Natural killer cell (primary cell): ENCODE measurements around the gene TMEM53. TPM values are rescaled to one million over a fixed set of nuclear protein-coding genes. Genes with fewer than 3 reads are reported as not detected.
"Not testable (repeated sequence)": the region's sequence is repeated elsewhere in the genome, so short reads cannot be mapped to it uniquely, and the experiment has no call there.

Source experiments
- ATAC-seq, 3 donors: fragments of 150-1000 bp in 2 of 3; fragments of 200-7000 bp in 1 of 3; cut with Tn5 transposase; 1 replicate in 1 of 3; 2 replicates in 2 of 3; pipeline ENCODE4 v1.10.0; 2021; ENCODE audit warnings: mild to moderate bottlenecking in 2 of 3, moderate library complexity in 2 of 3
- DNase-seq, 2 donors: peaks; one replicate each; pipeline versions ENCODE4 v3.0.0 to v3.0.0-alpha.2; 2013 to 2021; ENCODE audit warnings: mixed read lengths in 1 of 2
- H3K27ac ChIP-seq: one replicate; pipeline ENCODE4 v1.5.1; 2013; ENCODE audit warnings: mild to moderate bottlenecking, low read length
- H3K27me3 ChIP-seq: one replicate; pipeline ENCODE4 v1.6.1; 2013; ENCODE audit warnings: low read length; ENCODE audit not compliant: control insufficient read depth, insufficient read depth
- H3K36me3 ChIP-seq: one replicate; pipeline ENCODE4 v1.6.1; 2013; ENCODE audit warnings: low read length; ENCODE audit not compliant: control insufficient read depth, insufficient read depth
- H3K4me1 ChIP-seq: one replicate; pipeline ENCODE4 v1.6.1; 2013; ENCODE audit warnings: low read length; ENCODE audit not compliant: control insufficient read depth, insufficient read depth
- H3K4me3 ChIP-seq: one replicate; pipeline ENCODE4 v1.5.1; 2013; ENCODE audit warnings: low read length
- H3K9me3 ChIP-seq: one replicate; pipeline ENCODE4 v1.6.1; 2013; ENCODE audit warnings: low read length; ENCODE audit not compliant: control insufficient read depth, insufficient read depth
- H3K27ac Mint-ChIP-seq, 2 donors: one replicate each; pipeline ENCODE4 v1.8.0; 2022; ENCODE audit warnings: mild to moderate bottlenecking in 2 of 2, mixed read lengths in 2 of 2, moderate library complexity in 1 of 2
- H3K27me3 Mint-ChIP-seq, 2 donors: one replicate each; pipeline ENCODE4 v1.8.0; 2022; ENCODE audit warnings: low read depth in 2 of 2, mixed read lengths in 2 of 2
- H3K36me3 Mint-ChIP-seq: one replicate; pipeline ENCODE4 v1.8.0; 2022; ENCODE audit warnings: mixed read lengths
- H3K4me1 Mint-ChIP-seq, 2 donors: one replicate each; pipeline ENCODE4 v1.8.0; 2022; ENCODE audit warnings: mixed read lengths in 2 of 2
- H3K4me3 Mint-ChIP-seq: one replicate; pipeline ENCODE4 v1.8.0; 2022; ENCODE audit warnings: mild to moderate bottlenecking, moderate library complexity, mixed read lengths
- H3K9me3 Mint-ChIP-seq, 2 donors: one replicate each; pipeline ENCODE4 v1.8.0; 2022; ENCODE audit warnings: mixed read lengths in 2 of 2
- WGBS: methylation state at CpG from one replicate; pipeline ENCODE4 v1.1.7; 2013; ENCODE audit warnings: missing lambda C conversion rate; ENCODE audit not compliant: insufficient coverage; 5-methylcytosine and 5-hydroxymethylcytosine counted together
- intact Hi-C: fragments of 100-400 bp; cut with micrococcal nuclease; formaldehyde crosslinking; loops from one replicate; pipeline ENCODE4 v1.14.2; 2022
- total RNA-seq, 4 donors: library from RNA; stranded (reverse); fragments of 120-200 nt in 1 of 4; gene quantifications; one replicate each; pipeline versions ENCODE4 v1.2.3 to v1.2.4, GENCODE V29; 2013 to 2022
- TF ChIP-seq, protein P1 (sequence below): fragments of 200-600 bp; IDR thresholded peaks from one replicate; pipeline ENCODE4 v1.8.0; 2022; ENCODE audit warnings: antibody characterized with exemption

The TMEM53 gene
- total RNA-seq, 3 donors from 2014 or later (not counting 1 experiment from before 2014, with no cell fraction given) = 2.2 to 3.8 (median 3.3) TPM

DNA sequence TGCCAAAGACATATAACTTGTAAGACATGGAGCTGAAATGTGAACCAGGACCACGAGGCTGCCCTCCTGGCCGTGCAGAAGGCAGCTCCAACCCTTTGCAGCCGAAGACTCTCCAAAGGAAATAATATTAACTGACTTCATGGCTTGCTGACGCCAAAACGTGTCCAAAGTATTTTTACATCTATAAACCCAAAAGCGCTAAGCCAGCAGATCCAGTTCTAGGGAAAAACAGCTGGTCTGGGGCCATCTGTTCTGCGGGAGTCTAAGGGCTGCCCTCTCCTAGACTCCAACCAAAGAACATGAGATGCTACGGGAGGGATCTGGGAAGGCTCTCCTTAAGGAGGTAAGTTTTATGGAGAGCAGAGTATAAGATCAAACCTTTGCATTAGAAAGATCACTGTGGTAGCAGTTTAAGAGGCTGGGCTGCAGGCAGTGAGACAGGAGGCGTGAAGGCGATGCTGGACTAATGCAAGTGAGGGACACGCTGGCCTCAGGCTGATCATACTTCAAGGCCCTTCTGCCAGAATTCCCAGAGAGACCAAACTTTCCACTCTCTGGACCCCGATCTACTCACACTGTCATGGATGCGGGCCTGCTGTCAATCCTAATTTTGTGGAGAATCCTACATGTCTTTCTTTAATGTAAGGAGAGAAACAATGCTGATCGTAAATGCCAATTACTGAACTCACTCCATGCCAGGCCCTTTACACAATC, 1.2 kb downstream of the TMEM53 start:
- no peak for DNase-seq
- 90% methylated on average over 13 of the region's 14 CpGs for WGBS
- peak overlapping the region; percentile 94 for H3K4me3 ChIP-seq

DNA sequence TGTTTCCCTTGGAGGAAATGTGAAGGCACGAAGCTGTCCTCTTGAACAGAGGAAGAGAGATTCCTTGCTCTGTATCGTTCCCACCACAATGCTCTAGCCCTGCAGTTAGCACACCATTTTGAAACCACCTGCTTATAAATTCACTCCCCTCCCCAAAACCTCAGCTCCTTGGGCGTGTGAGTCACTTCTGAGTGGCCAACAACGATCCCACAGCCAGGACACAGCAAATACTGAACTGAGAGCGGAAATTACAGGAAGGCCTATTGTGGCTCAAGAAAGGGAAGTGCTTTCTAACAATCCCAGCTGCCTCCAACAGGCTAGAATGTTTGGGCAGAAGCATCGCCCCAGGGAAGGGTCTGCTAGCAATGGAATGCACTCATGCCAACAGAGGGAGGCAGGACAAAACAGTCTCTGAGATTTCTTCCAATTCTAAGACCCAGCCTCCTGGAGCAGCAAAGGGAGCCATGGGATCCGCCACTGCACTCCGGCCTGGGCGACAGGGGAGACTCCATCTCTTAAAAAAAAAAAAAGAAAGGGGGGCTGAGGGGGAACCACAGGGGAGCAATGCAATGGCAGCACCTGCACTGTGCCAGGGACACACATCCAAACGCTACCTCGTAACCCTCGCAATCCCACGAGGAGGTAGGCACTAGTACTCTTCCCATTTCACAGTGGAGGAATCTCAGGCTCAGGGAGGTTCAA, 1.9 kb downstream of the TMEM53 start:
- no peaks in the 10 kb centered on the region for H3K36me3 ChIP-seq
- intact Hi-C loops = loop anchor here (5.0 kb wide), 1 partner anchor 40 kb away; no protein-coding TSS in a partner anchor
- peaks cover 32% of the 10 kb centered on the region for H3K4me1 ChIP-seq
- TF ChIP-seq, protein P1, sequence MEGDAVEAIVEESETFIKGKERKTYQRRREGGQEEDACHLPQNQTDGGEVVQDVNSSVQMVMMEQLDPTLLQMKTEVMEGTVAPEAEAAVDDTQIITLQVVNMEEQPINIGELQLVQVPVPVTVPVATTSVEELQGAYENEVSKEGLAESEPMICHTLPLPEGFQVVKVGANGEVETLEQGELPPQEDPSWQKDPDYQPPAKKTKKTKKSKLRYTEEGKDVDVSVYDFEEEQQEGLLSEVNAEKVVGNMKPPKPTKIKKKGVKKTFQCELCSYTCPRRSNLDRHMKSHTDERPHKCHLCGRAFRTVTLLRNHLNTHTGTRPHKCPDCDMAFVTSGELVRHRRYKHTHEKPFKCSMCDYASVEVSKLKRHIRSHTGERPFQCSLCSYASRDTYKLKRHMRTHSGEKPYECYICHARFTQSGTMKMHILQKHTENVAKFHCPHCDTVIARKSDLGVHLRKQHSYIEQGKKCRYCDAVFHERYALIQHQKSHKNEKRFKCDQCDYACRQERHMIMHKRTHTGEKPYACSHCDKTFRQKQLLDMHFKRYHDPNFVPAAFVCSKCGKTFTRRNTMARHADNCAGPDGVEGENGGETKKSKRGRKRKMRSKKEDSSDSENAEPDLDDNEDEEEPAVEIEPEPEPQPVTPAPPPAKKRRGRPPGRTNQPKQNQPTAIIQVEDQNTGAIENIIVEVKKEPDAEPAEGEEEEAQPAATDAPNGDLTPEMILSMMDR = no peak
- WGBS = 52% methylated on average over 13 of the region's 13 CpGs
- peak overlapping the region; percentile 94 for H3K4me3 Mint-ChIP-seq
- H3K27ac Mint-ChIP-seq = peak overlapping the region; percentile 3 to 88
- no peaks in the 10 kb centered on the region for H3K27me3 Mint-ChIP-seq
- no peaks in the 10 kb centered on the region for H3K9me3 Mint-ChIP-seq
- DNase-seq (peak in 1 of 2 donors; percentile 21), ATAC-seq (no peak)
- H3K4me1 Mint-ChIP-seq = peaks cover 28 to 29% of the 10 kb centered on the region in 2 donors
- H3K9me3 ChIP-seq = no peaks in the 10 kb centered on the region
- H3K27ac ChIP-seq = peak overlapping the region; percentile 49
- no peak overlapping the region for H3K4me3 ChIP-seq
- no peaks in the 10 kb centered on the region for H3K27me3 ChIP-seq
- no peaks in the 10 kb centered on the region for H3K36me3 Mint-ChIP-seq

More for the DNA sequence above, 1.2 kb downstream of the TMEM53 start:
- peaks cover 37% of the 10 kb centered on the region for H3K4me1 ChIP-seq
- peak overlapping the region; percentile 94 for H3K27ac ChIP-seq
- no peaks in the 10 kb centered on the region for H3K9me3 ChIP-seq
- no peaks in the 10 kb centered on the region for H3K36me3 Mint-ChIP-seq
- no peaks in the 10 kb centered on the region for H3K27me3 Mint-ChIP-seq
- no peaks in the 10 kb centered on the region for H3K9me3 Mint-ChIP-seq
- H3K36me3 ChIP-seq = no peaks in the 10 kb centered on the region
- intact Hi-C loops = loop anchor here (5.0 kb wide), 1 partner anchor 41 kb away; no protein-coding TSS in a partner anchor
- no peaks in the 10 kb centered on the region for H3K27me3 ChIP-seq
- H3K4me1 Mint-ChIP-seq = peaks cover 28 to 29% of the 10 kb centered on the region in 2 donors
- H3K27ac Mint-ChIP-seq = peak overlapping the region; percentile 88 to 92
- peak overlapping the region; percentile 94 for H3K4me3 Mint-ChIP-seq
- TF ChIP-seq, protein P1 = no peak
- no peak for ATAC-seq

DNA sequence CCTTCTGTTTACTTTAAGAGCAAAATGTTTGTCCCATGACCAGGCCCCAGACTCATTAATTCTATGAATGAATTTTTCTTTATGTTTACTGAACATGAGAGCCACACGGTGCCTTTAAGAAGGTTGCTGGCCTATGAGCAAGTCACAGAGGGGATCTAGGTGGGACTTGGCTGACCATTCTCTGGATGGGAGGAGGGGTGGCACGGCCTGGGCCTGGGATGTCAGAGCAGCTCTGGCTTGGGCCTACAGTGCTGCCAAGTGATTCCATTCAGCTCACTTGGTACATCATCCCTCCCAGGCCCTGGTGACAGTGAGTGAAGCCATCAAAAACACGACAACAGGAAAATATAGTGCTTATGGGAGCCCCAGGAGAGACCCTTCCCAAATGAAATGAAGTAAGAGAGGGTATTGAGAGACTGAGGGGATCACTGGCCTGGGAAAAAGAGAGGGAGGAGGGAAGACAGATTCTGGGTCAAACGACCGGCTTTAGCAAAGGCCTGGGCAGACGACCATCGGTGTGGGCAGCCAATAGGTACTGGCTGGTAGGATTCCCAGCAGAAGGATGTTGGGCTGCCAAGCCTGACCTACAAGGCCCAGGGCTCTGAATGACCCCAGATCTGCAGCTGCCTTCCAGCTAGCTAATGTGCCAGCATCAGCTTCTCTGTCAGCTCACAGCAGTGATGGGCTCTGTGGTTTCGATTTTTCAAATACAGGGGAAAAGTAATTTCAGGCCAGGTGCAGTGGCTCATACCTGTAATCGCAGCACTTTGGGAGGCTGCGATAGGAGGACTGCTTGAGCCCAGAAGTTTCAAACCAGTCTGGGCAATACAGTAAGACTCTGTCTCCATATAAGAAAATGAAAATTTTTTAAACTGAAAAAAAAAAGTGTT, 3.3 kb downstream of the TMEM53 start:
- Mint-ChIP-seq H3K9me3 (no peaks in the 10 kb centered on the region), H3K4me1 (peaks cover 28 to 29% of the 10 kb centered on the region in 2 donors), H3K27ac (no peak overlapping the region), H3K36me3 (no peaks in the 10 kb centered on the region), H3K27me3 (no peaks in the 10 kb centered on the region), H3K4me3 (peak overlapping the region; percentile 13)
- no peak for ATAC-seq
- WGBS = 95% methylated on average over 10 of the region's 10 CpGs
- no peaks in the 10 kb centered on the region for H3K27me3 ChIP-seq
- intact Hi-C loops = loop anchor here (5.0 kb wide), 1 partner anchor 39 kb away; no protein-coding TSS in a partner anchor
- no peak overlapping the region for H3K4me3 ChIP-seq
- TF ChIP-seq, protein P1 = no peak
- no peak for DNase-seq
- H3K4me1 ChIP-seq = peaks cover 31% of the 10 kb centered on the region
- H3K27ac ChIP-seq = no peak overlapping the region
- no peaks in the 10 kb centered on the region for H3K9me3 ChIP-seq
- no peaks in the 10 kb centered on the region for H3K36me3 ChIP-seq

DNA sequence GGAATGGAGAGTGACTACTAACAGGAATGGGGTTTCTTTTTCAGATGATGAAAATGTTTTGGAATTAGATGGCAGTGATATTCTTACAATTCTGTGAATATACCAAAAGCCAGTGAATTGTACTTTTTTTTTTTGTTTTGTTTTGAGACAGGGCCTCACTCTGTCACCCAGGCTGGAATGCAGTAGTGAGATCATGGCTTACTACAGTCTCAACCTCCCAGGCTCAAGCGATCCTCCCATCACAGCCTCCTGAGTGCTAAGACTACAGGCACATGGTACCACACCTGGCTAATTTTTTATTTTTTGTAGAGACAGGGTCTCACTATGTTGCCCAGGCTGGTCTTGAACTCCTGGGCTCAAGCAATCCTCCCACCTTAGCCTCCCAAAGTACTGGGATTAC, 7.6 kb downstream of the TMEM53 start:
- H3K36me3 Mint-ChIP-seq, ATAC-seq, H3K27ac ChIP-seq, H3K27ac Mint-ChIP-seq, intact Hi-C loops, H3K9me3 ChIP-seq, H3K4me1 ChIP-seq, H3K27me3 Mint-ChIP-seq, H3K9me3 Mint-ChIP-seq, H3K36me3 ChIP-seq, H3K4me3 ChIP-seq, DNase-seq, H3K4me3 Mint-ChIP-seq, H3K27me3 ChIP-seq: not testable (repeated sequence)
- peaks cover 8 to 13% of the 10 kb centered on the region in 2 donors for H3K4me1 Mint-ChIP-seq
- 100% methylated on average over 1 of the region's 1 CpG for WGBS
